Ramos (cell line): ENCODE results near the gene HIF1AN.

Source experiments
- in situ Hi-C: fragments of 300-500 bp; cut with MboI; formaldehyde crosslinking; loops from one replicate; pipeline ENCODE4 v1.14.3; 2022; ENCODE audit warnings: low sequenced_read_pairs; ENCODE audit not compliant: unreplicated experiment

HIF1AN gene

DNA sequence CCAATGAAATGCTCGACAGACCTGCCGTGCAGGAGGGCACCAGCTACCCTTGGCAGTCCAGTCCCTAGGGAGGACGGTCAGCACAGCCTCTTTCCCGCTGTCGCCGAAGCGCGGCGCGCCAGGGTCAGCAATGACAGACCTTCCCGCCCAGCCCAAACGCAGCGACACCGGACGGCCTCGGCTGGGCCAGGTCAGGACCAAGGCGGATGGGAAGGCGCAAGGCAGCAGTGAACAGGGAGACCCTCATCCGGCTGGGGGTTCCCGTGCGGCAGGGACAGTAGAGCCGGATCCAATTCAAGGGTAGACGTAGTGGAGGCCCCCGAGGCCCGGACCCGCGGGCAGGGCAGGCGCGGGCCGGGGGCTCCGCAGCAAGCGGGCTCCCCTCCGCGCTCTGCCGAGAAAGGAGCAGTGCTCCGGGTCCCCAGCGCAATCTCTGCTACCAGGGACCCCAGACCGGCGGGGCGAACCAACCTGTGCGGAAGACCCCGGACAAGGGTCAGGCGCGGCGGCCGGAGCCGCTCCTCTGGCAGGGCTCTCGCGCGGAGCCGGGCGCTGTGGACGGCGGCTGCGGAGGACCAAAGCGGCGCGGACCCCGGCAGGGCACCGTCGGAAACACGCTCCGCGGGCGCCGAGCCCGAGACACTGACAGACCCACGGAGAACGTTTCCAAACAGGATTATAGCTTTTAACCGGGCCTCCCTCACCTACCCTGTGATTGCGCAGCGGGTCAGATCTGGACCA, 16.3 kb upstream of the HIF1AN start, which contains the start of gene SEC31B:
Gene SEC31B (minus strand): TSS at position 551 of the 741 bp plus-strand sequence. CDS start 2,909 bp downstream, outside the sequence.
- in situ Hi-C loops = loop anchor here (10.0 kb wide), 1 partner anchor 185 kb away; the partner anchor contains the start of gene PKD2L1

DNA sequence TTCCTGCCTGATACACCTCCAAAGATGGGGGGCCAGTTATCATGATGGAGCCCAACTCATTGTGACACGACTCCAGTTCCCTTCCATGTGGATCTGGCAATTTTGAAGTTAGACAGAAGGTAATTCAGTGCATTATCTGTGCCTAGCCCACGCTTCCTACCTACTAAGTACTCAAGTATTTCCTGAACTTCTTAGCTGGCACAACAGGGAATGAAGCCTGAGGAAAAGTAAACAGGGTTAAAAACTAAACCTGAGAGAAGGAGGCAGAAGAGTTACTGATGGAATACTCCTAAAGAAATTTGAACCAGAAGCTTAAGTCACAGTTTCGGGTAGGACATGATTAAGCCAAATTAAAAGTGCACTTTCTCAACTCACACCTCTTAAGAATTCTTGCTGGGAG, 14.9 kb upstream of the HIF1AN start:
- in situ Hi-C loops = no loop called here

DNA sequence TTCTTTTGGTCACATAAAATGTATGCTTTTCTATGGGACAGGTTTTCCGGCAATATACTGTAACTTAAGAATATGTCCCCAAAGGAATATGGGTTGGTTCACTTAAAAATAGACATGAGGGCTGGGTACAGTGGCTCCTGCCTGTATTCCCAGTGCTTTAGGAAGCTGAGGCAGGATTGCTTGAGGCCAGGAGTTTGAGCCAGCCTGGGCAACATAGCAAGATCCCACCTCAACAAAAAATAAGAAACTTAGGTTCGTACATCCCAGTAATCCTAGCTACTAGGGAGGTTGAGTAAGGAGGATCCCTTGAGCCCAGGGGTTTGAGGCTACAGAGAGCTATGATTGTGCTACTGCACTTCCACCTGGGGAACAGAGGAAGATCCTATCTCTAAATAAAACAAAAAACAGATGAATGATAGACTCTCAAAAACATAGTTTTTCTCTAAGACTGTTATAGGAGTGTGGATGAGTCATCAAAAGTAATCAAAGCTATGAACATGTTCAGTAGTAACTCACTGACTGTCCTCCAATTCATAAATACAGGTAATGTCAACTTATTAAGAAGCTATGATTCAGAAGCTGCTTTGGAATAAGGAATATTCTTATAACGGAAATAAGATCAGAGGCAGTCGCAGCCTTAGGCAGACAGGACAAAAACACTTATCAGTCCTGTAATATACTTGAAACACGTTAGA, 13.5 kb upstream of the HIF1AN start:
- in situ Hi-C loops = no loop called here

DNA sequence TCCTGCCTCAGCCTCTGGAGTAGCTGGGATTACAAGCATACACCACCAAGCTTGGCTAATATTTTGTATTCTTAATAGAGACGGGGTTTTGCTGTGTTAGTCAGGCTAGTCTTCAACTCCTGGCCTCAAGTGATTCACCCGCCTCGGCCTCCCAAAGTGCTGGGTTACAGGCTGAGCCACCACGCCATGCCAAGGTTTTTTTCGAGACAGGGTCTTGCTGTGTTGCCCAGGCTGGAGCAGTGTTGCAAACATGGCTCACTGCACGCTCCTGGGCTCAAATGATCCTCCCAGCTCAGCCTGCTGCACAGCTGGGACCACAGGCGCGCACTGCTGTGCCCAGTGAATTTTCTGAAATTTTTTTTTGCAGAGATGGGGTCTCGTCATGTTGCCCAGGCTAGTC, 12.8 kb upstream of the HIF1AN start:
- in situ Hi-C loops = no loop called here

DNA sequence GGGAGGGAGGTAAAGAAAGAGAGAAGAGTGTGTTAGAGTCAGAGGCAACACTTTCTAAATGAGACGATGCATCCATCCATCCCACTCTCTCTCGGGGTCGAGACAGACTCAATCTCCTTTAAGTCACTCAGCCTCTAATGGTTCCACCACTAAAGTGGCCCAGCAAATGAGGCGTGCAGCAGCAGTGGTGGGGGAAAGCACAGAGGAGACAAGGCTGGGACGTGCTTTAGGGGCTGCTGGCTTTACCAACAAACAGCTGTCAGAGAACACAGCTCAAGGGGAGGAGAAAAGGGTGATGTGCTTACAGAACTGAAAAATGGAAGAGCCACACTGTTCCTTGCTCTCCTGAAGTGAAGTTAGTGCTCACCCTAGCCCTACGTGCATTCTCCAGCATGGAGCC, 11.5 kb upstream of the HIF1AN start:
- in situ Hi-C loops = no loop called here

DNA sequence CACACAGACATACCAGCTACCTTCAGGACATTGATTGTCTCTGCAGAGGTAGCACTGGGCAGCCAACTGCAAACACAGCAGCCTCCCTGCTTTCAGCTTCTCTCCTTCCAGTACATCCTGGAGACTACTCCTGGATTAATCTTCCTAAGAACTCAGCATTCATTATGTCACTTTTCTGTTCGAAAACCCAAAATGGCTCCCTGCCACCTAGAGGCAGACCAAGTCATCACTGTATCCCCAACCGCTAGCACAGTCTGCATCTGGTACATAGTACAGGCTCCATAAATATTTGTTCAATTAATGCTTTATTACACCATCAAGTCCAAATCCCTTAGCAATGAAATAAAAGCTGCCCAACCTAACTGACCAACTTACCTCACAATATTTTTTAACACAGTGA, 11.1 kb upstream of the HIF1AN start:
- in situ Hi-C loops = no loop called here

DNA sequence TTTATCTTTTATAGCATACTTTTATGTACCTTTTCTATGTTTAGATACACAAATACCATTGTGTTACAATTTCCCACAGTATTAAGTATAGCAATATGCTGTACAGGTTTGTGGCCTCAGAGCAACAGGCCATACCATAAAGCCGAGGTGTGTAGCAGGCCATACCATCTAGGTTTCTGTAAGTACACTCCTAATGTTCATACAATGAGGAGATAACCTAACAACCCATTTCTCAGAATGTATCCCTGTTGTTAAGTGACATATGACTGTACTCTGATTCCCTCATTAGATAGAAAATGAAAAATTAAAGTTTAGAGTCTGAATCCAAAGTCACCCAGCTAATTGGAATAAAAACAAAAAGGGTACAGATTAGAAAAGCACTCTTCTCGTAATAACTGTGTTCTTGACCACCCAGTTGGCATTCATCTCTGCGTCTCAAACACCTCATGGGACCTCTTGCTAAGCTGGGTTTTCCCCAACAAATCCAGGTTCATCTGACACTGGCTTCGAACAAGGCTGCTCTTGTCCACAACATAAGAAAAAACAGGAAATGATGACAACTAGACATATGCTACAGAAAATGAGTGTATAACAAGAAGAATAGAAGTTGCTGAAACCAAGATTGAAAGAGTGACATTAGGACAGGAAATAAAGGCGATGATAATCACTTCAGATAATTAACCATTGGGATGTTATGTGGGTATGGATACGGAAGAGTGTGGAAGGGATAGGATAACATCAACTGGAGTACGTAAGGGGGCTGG, 7.4 kb upstream of the HIF1AN start:
- in situ Hi-C loops = no loop called here

DNA sequence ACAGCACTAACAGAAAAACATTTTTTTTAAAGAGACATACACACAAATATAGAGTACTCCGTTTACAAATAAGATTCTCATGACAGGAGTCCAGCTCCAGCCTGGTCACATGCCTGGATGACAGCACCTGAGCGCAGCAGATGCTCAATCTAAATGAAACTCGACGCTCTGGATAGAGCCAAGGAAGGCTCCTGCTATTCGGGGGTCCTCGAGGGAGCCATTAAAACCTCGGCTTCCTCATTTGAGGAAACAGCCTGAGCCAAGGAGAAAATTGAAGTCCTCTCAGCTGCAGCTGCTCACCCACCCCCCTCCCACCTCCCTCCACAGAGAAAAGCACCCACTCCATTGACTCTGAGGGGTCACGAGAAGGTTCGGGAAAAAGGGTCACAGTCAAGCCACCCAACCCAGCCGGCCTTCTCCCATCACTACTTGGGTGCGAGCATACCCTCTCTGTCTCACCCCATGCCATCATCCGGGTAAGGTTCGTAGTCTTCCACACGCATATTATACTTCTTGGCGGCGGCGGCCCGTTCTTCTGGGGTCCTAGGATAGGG, 6.7 kb upstream of the HIF1AN start:
- in situ Hi-C loops = no loop called here

DNA sequence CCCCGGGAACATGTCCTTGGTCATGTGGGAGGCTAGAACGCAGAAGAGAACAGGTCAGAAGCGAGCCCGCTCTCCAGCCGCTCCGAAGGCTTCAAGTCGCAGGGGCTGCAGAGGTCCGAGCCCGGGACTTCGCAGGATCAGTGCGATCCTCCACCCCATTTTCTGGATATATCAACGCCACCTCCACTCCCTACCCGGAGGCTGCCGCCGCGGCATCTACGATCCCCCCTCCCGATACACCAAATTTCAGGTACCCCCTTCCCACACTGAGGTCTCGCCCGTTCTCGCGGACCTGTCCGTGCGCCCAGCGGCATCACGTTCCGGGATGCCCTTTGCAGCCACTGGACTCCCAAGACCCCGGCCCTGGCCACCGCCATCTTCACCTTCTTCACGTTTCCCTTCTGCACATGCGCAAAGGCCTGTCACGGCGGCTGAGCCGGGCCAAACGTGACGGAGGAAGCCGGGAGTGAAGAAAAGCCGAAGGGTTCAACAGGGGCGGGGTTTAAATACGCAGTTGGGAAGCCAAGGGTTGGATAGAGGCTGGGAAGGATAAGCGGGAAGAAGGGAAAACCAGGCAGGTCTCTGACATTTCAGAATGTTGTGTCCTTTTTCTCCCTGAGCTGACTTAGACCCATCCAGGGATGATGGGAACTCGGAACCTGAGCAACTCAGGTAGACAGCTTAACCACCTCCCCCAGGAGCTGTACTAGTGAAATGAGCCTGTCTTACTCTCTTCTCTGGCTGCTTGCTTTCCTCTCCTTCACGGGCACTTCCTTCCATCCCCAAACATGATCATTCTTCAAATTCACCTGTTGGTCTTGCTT, 6.1 kb upstream of the HIF1AN start, which contains the start of gene NDUFB8:
Gene NDUFB8 (minus strand): TSS at position 397 of the 824 bp plus-strand sequence. CDS start 20 bp downstream, at position 377.
- in situ Hi-C loops = no loop called here

DNA sequence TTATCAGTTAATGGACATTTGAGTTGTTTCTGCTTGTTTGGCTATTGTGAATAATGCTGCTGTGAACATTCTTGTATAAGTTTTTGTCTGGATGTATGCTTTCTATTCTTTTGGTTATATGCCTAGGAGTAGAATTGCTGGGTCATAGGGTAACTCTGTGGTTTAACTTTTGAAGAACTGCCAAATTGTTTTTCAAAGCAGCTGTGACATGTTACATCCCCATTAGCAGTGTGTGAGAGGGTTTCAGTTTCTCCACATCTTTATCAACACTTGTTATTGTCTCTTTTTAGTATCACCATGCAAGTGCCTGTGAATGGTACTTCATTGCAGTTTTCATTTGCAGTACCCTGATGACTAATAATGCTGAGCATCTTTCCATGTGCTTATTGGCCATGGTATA, 4.0 kb upstream of the HIF1AN start:
- in situ Hi-C loops = no loop called here

DNA sequence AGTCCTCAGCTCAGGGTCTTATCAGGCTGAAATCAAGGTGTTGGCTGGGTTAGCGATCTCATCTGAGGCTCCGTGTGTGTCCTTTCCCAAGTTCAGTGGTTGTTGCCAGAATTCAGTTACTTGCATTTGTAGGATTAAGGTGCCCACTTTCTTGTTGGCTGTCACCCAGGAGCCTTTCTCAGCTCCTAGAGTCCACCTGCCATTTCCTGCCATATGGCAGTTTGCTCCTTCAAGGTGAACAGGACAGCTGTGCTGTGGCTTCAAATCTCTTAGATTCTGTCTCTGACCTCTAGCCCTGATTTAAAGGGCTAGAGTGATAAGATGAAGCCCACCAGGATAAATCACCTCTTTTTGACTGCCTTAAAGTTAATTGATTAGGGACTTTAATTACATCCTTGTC, 1.0 kb upstream of the HIF1AN start:
- in situ Hi-C loops = no loop called here

DNA sequence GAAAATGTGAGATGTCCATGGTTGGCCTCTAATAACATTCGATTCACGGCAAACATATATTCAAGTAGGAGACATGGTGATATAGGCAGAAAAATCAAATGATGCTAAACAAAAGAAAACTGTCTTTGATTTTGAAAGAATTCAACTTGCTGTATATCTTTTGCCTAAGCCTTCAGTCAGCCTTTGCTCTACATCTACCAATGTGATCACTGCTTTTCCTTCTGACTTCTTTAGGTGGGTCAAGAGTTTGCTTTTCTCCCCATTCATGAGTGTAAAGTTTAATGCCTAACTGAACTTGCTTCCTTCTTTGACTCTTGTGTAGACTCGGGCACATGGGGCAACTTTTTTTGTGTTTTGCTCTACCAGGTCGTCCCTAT, 417 bp upstream of the HIF1AN start:
- in situ Hi-C loops = no loop called here

DNA sequence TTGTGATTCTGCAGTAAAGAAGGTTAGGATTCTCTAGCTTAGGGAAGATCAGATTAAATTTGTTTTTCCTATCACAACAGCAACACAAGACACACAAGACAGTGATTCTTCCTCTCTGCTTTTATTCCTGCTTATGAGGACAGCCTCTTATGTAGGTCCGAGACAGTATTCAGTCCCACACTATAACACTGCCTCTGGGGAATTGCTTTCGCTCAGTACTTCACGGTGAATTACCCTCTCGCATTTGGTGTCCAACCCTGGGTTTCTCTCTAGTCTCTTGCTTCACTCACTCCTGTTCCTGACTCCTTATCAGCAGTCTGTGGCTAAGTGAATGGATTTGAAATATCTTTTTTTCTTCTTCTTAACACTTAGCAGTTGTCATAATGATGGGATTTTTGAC, 1.7 kb downstream of the HIF1AN start:
- in situ Hi-C loops = no loop called here

DNA sequence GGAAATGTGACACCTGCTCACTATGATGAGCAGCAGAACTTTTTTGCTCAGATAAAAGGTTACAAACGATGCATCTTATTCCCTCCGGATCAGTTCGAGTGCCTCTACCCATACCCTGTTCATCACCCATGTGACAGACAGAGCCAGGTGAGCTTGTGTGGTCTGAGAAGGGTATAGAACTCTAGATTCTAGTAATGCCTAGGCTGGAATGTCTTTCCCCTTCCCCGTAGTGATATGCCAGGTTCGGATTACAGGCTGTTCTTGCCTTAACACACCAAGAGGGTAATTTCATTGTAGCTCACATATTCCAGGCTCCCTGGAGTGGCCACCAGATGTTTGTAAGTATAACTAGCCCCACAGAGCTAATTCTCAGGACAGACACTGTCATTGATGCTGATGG, 9.2 kb downstream of the HIF1AN start:
- in situ Hi-C loops = no loop called here

DNA sequence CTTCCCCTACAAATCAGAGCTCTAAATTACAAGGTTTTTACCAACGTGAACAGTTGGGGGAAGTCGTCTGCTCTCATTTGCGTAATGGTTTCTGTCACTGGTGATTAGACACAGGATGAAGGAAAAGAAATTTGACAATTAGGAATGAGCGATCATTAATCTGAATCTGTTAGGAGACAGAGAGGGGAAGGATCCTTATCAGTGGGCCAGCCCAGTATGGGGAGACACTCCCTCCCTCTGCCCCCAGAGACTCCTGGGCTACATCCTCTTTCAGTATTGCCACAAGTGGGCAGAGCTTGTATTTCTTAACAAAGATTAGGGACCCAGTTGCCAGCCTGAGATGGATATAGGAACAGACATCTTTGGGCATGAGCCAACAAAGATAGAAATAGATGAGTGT, 15.5 kb downstream of the HIF1AN start:
- in situ Hi-C loops = no loop called here

DNA sequence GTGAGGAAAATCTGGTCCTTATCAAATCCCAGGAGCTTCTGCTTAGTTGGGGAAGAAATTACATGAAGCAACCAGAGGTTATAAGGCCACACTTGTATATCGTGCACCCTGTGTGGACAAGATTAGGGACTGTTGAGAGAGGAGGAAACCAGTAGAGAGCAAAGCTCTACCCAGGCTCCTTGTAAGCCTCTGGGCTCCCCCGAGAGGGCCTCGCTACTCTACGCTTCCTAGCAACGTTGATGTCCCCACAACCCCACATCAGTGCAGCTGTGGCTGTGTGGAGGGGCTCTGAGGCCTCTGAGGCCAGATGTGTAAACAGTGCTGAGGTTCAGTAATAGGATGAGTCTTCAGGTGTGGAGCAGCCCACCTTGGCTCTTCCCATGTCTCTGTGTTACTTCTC, 16.0 kb downstream of the HIF1AN start:
- in situ Hi-C loops = no loop called here

DNA sequence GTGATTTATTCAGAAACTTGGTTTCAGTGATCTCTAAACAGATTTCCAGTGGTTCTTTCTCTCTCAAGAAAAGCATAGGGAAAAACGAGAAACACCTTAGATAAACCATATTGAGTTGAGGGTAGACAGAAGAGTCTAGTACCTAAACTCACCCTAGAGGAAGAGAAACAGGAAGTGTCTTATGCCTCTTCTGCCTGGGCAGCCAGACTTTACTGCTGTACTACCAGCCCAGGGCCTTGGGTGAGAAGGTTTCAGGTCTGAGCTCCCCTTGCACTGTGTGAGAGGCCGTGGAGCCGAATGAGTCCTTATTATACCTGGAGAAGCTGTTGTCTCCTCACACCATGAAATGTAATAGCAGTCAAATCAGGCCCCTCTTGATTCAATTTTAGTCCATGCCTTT, 18.2 kb downstream of the HIF1AN start:
- in situ Hi-C loops = no loop called here

DNA sequence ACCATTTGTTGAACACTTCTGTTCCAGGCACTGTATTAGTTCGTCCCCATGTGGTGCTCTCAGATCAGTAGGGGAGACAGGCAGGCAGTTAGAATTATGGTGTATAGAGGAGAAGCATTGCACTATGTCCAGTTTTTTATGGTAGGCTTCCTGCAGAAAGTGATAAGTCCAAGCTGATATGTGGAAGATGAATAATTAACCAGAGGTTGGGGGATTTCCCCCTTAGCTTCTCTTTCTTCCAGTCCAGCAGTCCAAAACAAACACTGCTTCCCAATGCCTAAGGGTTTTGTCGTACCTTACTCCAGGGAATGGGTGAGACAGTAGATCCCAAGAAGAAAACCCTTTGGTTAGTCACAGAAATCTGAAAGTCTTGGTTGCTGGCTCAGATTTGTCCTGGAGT, 19.2 kb downstream of the HIF1AN start:
- in situ Hi-C loops = no loop called here

DNA sequence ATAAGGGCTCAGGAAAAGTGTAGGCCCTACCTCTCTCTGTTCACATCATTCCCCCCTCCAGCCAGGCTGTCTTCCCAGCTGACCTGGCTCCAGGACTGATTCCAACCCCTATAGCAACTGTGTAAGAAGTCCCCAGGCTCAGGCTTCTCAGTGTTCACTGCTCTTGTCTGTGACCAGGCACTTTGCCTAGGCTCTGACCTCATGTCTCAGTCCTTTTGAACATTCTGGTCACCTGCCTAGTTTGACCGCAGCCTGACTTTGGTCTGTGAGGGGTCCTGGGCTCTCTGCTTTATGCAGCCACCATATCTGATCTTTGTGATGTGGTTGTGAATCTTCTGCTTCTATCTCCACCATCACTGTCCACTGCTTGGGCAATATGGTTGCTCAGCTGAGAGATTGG, 24.5 kb downstream of the HIF1AN start:
- in situ Hi-C loops = no loop called here

DNA sequence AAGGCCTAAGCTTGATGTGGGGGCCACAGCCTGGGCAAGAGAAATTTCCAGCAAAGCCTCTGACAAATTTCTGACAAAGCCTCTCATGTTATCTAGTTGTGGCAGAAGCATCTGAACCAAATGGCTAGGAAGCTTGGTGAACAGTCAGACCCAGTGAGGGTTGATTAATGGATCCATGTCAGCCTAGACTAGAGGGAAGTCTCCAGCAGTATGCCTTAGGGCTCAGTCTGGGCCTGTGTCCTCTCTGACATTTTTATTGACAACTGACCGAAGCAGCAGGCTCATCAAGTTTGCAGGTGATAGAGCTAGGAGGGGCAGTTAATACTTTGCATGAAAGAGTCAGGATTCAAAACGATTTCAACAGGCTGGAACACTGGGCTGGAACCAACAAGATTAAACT, 25.3 kb downstream of the HIF1AN start:
- in situ Hi-C loops = no loop called here
